Stomach (tissue), 4 donors: Measurements from ENCODE around the gene SCGN.

Source experiments
- POLR2AphosphoS5 ChIP-seq, 3 donors: sonication (generic); formaldehyde crosslinking; IDR thresholded peaks; one replicate each; pipeline ENCODE4 v1.6.1; 2016; ENCODE audit warnings: antibody characterized with exemption in 3 of 3
- TF ChIP-seq, protein P1 (sequence below), 7 experiments: fragments of 450-650 bp in 4 of 7; fragments of 200-600 bp in 3 of 7; sonication (generic) in 3 of 7; IDR thresholded peaks; one replicate each; pipeline ENCODE4 v1.5.1; 2016 to 2019; ENCODE audit warnings: antibody characterized with exemption in 7 of 7, control low read depth in 2 of 7, mild to moderate bottlenecking in 1 of 7

GRCh38 chr6:25637960-25638434 is 14.0 kb upstream of the SCGN start:
- TF ChIP-seq, protein P1, sequence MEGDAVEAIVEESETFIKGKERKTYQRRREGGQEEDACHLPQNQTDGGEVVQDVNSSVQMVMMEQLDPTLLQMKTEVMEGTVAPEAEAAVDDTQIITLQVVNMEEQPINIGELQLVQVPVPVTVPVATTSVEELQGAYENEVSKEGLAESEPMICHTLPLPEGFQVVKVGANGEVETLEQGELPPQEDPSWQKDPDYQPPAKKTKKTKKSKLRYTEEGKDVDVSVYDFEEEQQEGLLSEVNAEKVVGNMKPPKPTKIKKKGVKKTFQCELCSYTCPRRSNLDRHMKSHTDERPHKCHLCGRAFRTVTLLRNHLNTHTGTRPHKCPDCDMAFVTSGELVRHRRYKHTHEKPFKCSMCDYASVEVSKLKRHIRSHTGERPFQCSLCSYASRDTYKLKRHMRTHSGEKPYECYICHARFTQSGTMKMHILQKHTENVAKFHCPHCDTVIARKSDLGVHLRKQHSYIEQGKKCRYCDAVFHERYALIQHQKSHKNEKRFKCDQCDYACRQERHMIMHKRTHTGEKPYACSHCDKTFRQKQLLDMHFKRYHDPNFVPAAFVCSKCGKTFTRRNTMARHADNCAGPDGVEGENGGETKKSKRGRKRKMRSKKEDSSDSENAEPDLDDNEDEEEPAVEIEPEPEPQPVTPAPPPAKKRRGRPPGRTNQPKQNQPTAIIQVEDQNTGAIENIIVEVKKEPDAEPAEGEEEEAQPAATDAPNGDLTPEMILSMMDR (IDR thresholded peaks at IDR 0.05) = no peak
- no peak for TF ChIP-seq POLR2AphosphoS5 (IDR thresholded peaks at IDR 0.05)
